Measurements from ENCODE around the gene KIF16B. TPM values are rescaled to one million over a fixed set of nuclear protein-coding genes. Genes with fewer than 3 reads are reported as not detected.

KIF16B gene
- total and polyA plus RNA-seq, 2 of the 13 experiments (the other 11 are each of a cell fraction or from before 2014, with no cell fraction given), result 6.9 to 18.0 TPM

GRCh38 chr20:16516794-16517193 lies 56.5 kb downstream of the KIF16B start:
- H3K79me2 ChIP-seq (ENCODE audit: insufficient read depth, low read length), result no peaks in the 10 kb centered on the region
- no peak overlapping the region for H3K4me3 ChIP-seq (replicated peaks in 1 of 3; ENCODE audit: insufficient read depth in 1 of 3, low read depth in 2 of 3, low read length in 3 of 3)
- H3K27me3 ChIP-seq (ENCODE audit: control insufficient read depth in 1 of 2, insufficient read depth in 2 of 2, low read length in 2 of 2), result no peaks in the 10 kb centered on the region
- no peak for DNase-seq (ENCODE audit: low spot score)
- H2AFZ ChIP-seq (ENCODE audit: low read length), result no peak overlapping the region
- CTCF ChIA-PET (ENCODE audit: low intra/inter-chr PET ratio, low total read pairs), result no interaction called here
- WGBS (ENCODE audit: low lambda C conversion rate), result 100% methylated on average over 1 of the region's 1 CpG
- no peak overlapping the region for H3K9ac ChIP-seq (ENCODE audit: insufficient read depth, low read depth, low read length)
- H3K36me3 ChIP-seq (replicated peaks in 1 of 2; ENCODE audit: control insufficient read depth in 1 of 2, insufficient read depth in 2 of 2, low read length in 2 of 2), result peaks cover 0 to 2% of the 10 kb centered on the region in 2 experiments; a peak in 3 of 5 replicates
- FAIRE-seq, result no peak
- no peak overlapping the region for H3K4me2 ChIP-seq (ENCODE audit: low read depth, low read length)
- TF ChIP-seq SMC3 (IDR thresholded peaks at IDR 0.05; ENCODE audit: low read length) (no peak), ZNF75D (CRISPR knock-in tag; IDR thresholded peaks at IDR 0.05; ENCODE audit: borderline replicate concordance) (no peak), ZNF205 (CRISPR knock-in tag; IDR thresholded peaks at IDR 0.05) (no peak), ZNF343 (CRISPR knock-in tag; IDR thresholded peaks at IDR 0.05) (no peak), ZBTB49 (CRISPR knock-in tag; IDR thresholded peaks at IDR 0.05; ENCODE audit: borderline replicate concordance) (no peak), PHF5A (CRISPR knock-in tag; IDR thresholded peaks at IDR 0.05; ENCODE audit: low read depth, unreplicated experiment) (no peak), ZNF614 (CRISPR knock-in tag; IDR thresholded peaks at IDR 0.05; ENCODE audit: borderline replicate concordance) (no peak), PBX2 (CRISPR knock-in tag; IDR thresholded peaks at IDR 0.05) (no peak)
- H4K20me1 ChIP-seq (ENCODE audit: insufficient read depth, low read length), result no peaks in the 10 kb centered on the region
- H3K4me1 ChIP-seq (ENCODE audit: insufficient read depth, low read length), result no peaks in the 10 kb centered on the region
- POLR2A ChIA-PET, result no interaction called here
- H3K9me3 ChIP-seq (ENCODE audit: low read length), result no peaks in the 10 kb centered on the region
- BruUV-seq (replicated peaks), result no TSS peak
- intact Hi-C loops (cut with micrococcal nuclease; ENCODE audit: unreplicated experiment) (loop anchor here (5.0 kb wide), 1 partner anchor 61 kb away; no protein-coding TSS in a partner anchor), in situ Hi-C loops (cut with HindIII; ENCODE audit: extremely low pct_ligation_motif_present, low pct_unique_long_range_greater_than_20kb) (loop anchor here (5.0 to 10.0 kb wide), 2 partner anchors 108 to 246 kb away; no protein-coding TSS in a partner anchor)
- no peak for ATAC-seq
- H3K27ac ChIP-seq (ENCODE audit: extremely low read length, insufficient read depth, low read length), result no peak overlapping the region
